ENCODE data around the gene DBX1.

- TF ChIP-seq CTCF (conservative IDR thresholded peaks at IDR 0.05; ENCODE audit: low read depth in 2 of 2) (no peak), EZH2phosphoT487 (IDR thresholded peaks at IDR 0.05; ENCODE audit: unreplicated experiment) (peak; percentile 57), NANOG (IDR thresholded peaks at IDR 0.05; ENCODE audit: borderline replicate concordance) (no peak), POLR2AphosphoS5 (IDR thresholded peaks at IDR 0.05; ENCODE audit: low read depth) (no peak), ZNF331 (CRISPR knock-in tag; IDR thresholded peaks at IDR 0.05; ENCODE audit: low read depth) (no peak), STAT1 (IDR thresholded peaks at IDR 0.05; ENCODE audit: unreplicated experiment) (no peak)
These were observed 551 bp downstream of the DBX1 start for GRCh38 chr11:20159466-20160381.
